ENCODE data around the gene CRAMP1. TPM values are rescaled to one million over a fixed set of nuclear protein-coding genes. Genes with fewer than 3 reads are reported as not detected.

The CRAMP1 gene
- total RNA-seq, 4 donors from 2014 or later = 9.1 to 15.5 (median 12.5) TPM

DNA sequence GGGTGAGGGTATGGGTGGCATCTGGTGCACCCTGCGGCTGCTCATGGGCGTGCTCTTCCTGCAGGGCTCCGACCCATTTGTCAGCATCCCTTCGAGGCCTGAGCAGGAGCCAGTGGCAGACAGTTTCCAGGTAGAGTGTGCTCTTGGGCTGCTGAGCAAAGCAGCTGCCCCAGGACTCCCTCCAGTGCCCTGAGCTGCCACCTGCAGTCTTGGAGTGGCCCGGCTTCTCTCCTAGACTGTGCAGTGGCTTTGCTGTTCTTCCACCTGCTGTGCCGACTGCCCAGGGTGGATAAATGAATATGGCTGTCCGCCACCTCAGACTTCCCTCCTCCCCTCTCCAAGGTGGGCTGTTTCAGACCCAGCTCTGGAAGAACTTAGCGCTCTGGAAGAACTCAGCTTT, 55.1 kb downstream of the CRAMP1 start:
- TF ChIP-seq POLR2AphosphoS5 (IDR thresholded peaks at IDR 0.05) (no peak), EP300 (IDR thresholded peaks at IDR 0.05) (no peak), POLR2A (IDR thresholded peaks at IDR 0.05; ENCODE audit: low read depth) (no peak)
- TF ChIP-seq, protein P1, sequence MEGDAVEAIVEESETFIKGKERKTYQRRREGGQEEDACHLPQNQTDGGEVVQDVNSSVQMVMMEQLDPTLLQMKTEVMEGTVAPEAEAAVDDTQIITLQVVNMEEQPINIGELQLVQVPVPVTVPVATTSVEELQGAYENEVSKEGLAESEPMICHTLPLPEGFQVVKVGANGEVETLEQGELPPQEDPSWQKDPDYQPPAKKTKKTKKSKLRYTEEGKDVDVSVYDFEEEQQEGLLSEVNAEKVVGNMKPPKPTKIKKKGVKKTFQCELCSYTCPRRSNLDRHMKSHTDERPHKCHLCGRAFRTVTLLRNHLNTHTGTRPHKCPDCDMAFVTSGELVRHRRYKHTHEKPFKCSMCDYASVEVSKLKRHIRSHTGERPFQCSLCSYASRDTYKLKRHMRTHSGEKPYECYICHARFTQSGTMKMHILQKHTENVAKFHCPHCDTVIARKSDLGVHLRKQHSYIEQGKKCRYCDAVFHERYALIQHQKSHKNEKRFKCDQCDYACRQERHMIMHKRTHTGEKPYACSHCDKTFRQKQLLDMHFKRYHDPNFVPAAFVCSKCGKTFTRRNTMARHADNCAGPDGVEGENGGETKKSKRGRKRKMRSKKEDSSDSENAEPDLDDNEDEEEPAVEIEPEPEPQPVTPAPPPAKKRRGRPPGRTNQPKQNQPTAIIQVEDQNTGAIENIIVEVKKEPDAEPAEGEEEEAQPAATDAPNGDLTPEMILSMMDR (IDR thresholded peaks at IDR 0.05) = no peak
- intact Hi-C loops (cut with DNase I) = no loop called here
- 86% methylated on average over 7 of the region's 8 CpGs for WGBS

GRCh38 chr16:1667916-1668315, 55.8 kb downstream of the CRAMP1 start:
- Histone ChIP-seq H3K36me3 (peaks cover 85 to 100% (median 99%) of the 10 kb centered on the region in 4 donors), H3K9me3 (no peaks in the 10 kb centered on the region)
- intact Hi-C loops (cut with DNase I) = no loop called here

More for the DNA sequence above, 55.1 kb downstream of the CRAMP1 start:
- H3K4me1 ChIP-seq = no peaks in the 10 kb centered on the region
- no peak for DNase-seq (ENCODE audit: extremely low spot score)
- no peak overlapping the region for H3K4me3 ChIP-seq
- H3K27ac ChIP-seq (replicated peaks in 1 of 4) = no peak overlapping the region
- H3K27me3 ChIP-seq = no peaks in the 10 kb centered on the region
- no peaks in the 10 kb centered on the region for H3K9me3 ChIP-seq
- peaks cover 85 to 100% (median 99%) of the 10 kb centered on the region in 4 donors for H3K36me3 ChIP-seq

DNA sequence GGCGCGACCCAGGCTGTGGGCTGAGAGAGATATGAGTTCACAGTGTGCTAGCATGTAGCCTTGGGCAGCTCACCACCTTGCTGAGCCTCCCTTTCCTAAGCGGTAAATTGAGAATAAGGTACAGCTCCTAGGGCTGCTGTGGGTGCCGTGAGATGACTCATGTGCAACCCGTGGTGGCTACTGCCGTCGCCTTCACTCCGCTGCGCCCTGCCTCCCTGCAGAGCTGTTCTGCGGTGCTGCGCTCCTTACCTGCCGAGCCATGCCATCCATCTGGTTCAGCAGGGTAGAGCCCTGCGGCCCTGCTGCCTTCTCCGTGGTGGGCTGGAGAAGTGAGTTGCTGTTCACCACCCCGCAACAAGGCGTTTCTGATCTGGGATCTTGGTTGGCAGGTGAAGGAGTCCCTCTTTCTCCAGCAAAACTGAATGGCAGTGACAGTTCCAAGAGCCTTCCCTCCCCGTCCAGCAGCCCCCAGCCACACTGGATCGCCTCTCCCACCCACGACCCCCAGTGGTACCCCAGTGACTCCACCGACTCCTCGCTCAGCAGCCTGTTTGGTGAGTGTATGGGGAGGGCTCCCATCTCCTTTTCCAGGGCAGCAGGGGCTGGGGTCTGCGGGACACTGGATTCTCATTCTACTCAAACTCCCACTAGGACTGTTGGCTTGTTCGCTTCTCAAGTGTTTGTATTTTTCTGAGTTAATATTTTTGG, 56.6 kb downstream of the CRAMP1 start:
- Histone ChIP-seq H3K27me3 (no peaks in the 10 kb centered on the region), H3K4me3 (no peak overlapping the region), H3K27ac (replicated peaks in 1 of 4) (no peak overlapping the region), H3K9me3 (no peaks in the 10 kb centered on the region), H3K4me1 (no peaks in the 10 kb centered on the region), H3K36me3 (peaks cover 78 to 100% (median 99%) of the 10 kb centered on the region in 4 donors)
- TF ChIP-seq, protein P1 (IDR thresholded peaks at IDR 0.05) = no peak
- no peak for TF ChIP-seq POLR2AphosphoS5 (IDR thresholded peaks at IDR 0.05)
- TF ChIP-seq EP300 (IDR thresholded peaks at IDR 0.05) = no peak
- no peak for TF ChIP-seq POLR2A (IDR thresholded peaks at IDR 0.05; ENCODE audit: low read depth)
- WGBS = 91% methylated on average over 10 of the region's 23 CpGs
- DNase-seq (ENCODE audit: extremely low spot score) = no peak
- intact Hi-C loops (cut with DNase I) = no loop called here

More at GRCh38 chr16:1667916-1668315, 55.8 kb downstream of the CRAMP1 start:
- 90% methylated on average over 13 of the region's 14 CpGs for WGBS
- Histone ChIP-seq H3K4me1 (no peaks in the 10 kb centered on the region), H3K4me3 (no peak overlapping the region), H3K27ac (replicated peaks in 1 of 4) (no peak overlapping the region), H3K27me3 (no peaks in the 10 kb centered on the region)
- DNase-seq (ENCODE audit: extremely low spot score) = no peak
- TF ChIP-seq POLR2A (IDR thresholded peaks at IDR 0.05; ENCODE audit: low read depth) (no peak), EP300 (IDR thresholded peaks at IDR 0.05) (no peak), POLR2AphosphoS5 (IDR thresholded peaks at IDR 0.05) (no peak)
- TF ChIP-seq, protein P1 (IDR thresholded peaks at IDR 0.05) = no peak

DNA sequence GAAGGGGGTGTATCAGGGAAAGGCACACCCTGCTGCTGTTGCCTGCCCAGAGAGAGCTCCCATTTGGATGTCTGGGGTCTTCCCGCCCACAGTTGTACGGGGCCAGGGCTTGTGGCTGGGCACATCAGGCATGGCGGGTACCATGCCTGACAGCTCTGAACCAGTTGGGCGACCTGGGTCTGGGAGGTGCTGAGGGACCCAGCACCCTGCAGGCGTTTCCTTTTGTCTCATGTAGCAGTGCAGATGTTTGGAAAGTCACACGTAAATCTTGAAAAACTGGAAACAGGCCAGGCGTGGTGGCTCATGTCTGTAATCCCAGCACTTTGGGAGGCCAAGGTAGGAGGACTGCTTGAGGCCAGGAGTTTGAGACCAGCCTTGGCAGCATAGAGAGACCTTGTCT, 57.5 kb downstream of the CRAMP1 start:
- Histone ChIP-seq H3K4me1 (no peaks in the 10 kb centered on the region), H3K36me3 (peaks cover 87 to 100% (median 99%) of the 10 kb centered on the region in 4 donors), H3K4me3 (no peak overlapping the region), H3K27me3 (no peaks in the 10 kb centered on the region), H3K9me3 (no peaks in the 10 kb centered on the region), H3K27ac (replicated peaks in 1 of 4) (no peak overlapping the region)
- WGBS = 93% methylated on average over 6 of the region's 7 CpGs
- intact Hi-C loops (cut with DNase I) = no loop called here
- no peak for TF ChIP-seq POLR2AphosphoS5 (IDR thresholded peaks at IDR 0.05)
- TF ChIP-seq EP300 (IDR thresholded peaks at IDR 0.05) = no peak
- TF ChIP-seq, protein P1 (IDR thresholded peaks at IDR 0.05) = no peak
- TF ChIP-seq POLR2A (IDR thresholded peaks at IDR 0.05; ENCODE audit: low read depth) = no peak
- DNase-seq (ENCODE audit: extremely low spot score) = no peak
